ENCODE data around the gene PC. TPM values are rescaled to one million over a fixed set of nuclear protein-coding genes. Genes with fewer than 3 reads are reported as not detected.
A peak's percentile ranks its signal among the peaks of the same experiment; 100 is the strongest.

Gene PC
- total RNA-seq, 1 donor from 2014 or later, result 4.7 TPM

DNA sequence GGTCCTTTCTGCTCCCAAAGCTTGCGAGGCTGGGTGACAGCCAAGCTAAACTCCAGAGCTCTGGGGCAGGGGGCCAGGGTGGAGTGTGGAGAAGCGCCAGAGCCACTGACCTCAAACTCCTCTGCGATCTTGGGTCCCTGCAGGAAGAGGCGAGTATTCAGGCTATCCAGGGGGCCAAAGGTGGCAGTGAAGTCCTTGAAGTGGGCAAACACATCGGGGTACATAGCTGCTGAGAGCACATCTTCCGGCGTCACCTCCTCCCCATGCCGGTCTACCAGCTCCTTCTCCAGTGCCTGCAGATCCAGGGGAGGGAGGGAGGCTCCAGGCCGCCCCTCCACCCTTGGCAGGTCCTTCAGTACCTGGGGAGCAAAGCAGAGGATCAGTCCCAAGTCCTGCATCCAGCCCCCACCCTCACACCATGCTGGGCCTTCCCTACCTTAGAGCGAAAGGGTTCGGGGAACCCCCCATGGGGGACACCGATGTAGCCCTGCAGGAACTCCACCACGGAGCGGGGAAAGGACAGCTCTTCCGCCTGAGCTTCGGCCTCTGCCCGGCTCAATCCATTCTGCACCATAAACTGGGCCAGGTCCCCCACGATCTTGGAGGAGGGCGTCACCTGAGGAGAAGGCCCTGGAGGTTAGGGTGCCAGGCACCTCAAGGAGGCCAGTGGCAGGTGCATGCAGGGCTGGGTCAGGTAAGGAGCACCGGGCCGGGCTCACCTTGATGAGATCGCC lies 108.5 kb downstream of the PC start:
- DNase-seq (ENCODE audit: low read depth), result no peak
- TF ChIP-seq, protein P1, sequence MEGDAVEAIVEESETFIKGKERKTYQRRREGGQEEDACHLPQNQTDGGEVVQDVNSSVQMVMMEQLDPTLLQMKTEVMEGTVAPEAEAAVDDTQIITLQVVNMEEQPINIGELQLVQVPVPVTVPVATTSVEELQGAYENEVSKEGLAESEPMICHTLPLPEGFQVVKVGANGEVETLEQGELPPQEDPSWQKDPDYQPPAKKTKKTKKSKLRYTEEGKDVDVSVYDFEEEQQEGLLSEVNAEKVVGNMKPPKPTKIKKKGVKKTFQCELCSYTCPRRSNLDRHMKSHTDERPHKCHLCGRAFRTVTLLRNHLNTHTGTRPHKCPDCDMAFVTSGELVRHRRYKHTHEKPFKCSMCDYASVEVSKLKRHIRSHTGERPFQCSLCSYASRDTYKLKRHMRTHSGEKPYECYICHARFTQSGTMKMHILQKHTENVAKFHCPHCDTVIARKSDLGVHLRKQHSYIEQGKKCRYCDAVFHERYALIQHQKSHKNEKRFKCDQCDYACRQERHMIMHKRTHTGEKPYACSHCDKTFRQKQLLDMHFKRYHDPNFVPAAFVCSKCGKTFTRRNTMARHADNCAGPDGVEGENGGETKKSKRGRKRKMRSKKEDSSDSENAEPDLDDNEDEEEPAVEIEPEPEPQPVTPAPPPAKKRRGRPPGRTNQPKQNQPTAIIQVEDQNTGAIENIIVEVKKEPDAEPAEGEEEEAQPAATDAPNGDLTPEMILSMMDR (conservative IDR thresholded peaks at IDR 0.05; ENCODE audit: low read depth, low read length), result no peak
- H3K4me3 ChIP-seq (ENCODE audit: low read depth, low read length), result no peak overlapping the region

DNA sequence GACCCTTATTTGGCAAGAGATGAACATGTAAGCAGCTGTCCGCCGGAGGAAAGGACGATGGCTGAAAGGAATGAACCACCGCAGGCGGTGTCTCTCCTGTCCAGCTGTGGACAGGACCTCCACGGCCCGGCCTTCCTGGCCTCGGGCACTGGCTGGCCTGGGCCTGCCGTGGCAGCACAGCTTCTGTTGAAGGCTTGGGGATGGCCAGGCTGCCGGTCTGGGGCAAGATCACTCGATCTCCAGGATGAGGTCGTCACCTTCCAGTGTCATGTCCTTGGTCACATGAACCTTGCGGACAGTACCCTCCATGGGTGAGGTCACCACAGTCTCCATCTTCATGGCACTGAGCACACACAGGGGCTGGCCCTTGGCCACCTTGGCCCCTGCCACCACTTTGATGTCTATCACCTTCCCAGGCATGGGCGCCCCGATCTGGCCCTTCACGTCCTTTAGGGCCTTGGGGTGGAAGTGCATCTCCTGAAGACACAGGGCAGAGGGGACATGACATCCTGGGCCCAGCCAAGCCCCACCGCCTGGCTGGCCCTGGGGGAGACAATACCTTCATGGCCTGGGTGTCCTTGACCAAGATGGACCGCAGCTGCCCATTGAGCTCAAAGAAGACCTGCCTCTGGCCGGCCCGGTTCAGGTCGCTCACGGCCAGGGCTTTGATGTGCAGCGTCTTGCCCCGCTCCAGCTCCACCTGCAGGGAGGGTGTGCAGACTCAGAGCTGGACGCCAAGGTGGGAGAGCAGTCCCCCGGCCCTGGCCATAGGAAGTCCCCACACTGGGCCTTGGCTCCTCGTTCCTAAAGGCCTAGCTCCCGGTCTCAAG lies 109.3 kb downstream of the PC start:
- no peak for DNase-seq (ENCODE audit: low read depth)
- TF ChIP-seq, protein P1 (conservative IDR thresholded peaks at IDR 0.05; ENCODE audit: low read depth, low read length), result no peak
- H3K4me3 ChIP-seq (ENCODE audit: low read depth, low read length), result no peak overlapping the region

DNA sequence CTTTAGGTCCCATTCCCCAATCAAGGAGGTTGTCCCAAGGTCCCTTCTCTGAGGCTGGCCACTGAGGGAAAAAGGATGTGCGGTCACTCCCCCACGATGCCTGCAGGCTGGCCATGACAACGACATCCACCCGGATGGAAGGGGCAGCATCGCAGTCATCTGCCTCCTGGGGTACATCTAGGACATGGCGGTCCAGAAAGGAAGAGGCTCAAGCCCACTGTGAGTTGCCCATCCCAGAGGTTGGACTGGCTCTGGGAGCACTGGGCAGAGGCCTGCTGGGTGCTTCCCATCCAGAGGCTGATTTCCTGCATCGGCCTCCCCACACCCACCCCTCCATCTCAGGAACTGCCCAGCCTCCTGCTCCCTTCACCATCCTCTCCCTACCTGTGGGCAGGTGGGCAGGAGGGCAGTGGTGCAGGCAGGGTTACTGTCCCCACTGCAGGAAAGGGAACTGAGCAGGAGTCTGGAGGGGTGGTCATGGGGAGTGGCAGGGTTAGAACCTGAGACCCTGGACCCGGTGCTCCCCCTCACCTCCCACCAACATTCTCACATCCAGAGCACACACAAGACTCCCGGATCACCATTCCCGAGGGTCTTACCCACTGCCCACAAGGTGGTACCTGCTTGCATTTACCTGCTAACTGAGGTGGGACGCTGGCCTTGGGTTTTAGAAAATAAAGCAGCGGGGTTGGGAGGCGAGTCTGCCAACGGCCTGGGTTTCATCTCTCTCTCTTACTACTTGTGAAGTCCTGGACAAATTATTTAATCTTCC lies 110.5 kb downstream of the PC start:
- DNase-seq (ENCODE audit: low read depth), result no peak
- H3K4me3 ChIP-seq (ENCODE audit: low read depth, low read length), result no peak overlapping the region
- TF ChIP-seq, protein P1 (conservative IDR thresholded peaks at IDR 0.05; ENCODE audit: low read depth, low read length), result no peak

DNA sequence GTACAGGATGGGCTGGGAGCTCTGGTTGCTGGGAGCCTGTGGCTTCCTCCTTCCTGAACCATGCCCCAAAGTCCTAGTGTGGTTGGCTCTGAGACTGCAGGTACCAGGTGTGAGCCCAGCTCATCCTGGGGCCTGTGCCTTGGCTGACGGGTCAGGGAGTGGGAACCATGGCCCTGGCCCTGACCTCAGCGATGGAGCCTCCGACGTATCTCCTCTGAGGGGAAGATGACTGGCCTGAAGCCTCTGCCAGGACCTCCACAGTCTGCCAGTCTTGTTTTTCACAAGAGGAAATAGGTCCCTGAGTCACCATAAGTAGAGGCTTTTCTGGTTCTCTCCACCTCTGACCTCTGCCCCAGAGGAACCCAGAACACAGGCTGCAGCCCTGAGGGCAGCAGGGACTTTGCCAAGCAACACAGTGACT lies 111.5 kb downstream of the PC start:
- no peak for DNase-seq (ENCODE audit: low read depth)
- TF ChIP-seq, protein P1 (conservative IDR thresholded peaks at IDR 0.05; ENCODE audit: low read depth, low read length), result no peak
- H3K4me3 ChIP-seq (ENCODE audit: low read depth, low read length), result no peak overlapping the region

DNA sequence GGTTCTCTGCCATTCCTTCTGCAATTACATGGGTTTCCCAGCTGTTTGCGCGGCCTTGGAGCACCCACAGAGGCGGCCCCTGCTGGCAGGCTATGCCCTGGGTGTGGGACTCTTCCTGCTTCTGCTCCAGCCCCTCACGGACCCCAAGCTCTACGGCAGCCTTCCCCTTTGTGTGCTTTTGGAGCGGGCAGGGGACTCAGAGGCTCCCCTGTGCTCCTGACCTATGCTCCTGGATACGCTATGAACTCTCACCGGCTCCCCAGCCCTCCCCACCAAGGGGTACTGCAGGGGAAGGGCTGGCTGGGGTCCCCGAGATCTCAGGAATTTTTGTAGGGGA lies 112.3 kb downstream of the PC start:
- DNase-seq (ENCODE audit: low read depth), result no peak
- no peak overlapping the region for H3K4me3 ChIP-seq (ENCODE audit: low read depth, low read length)
- TF ChIP-seq, protein P1 (conservative IDR thresholded peaks at IDR 0.05; ENCODE audit: low read depth, low read length), result peak; percentile 8

DNA sequence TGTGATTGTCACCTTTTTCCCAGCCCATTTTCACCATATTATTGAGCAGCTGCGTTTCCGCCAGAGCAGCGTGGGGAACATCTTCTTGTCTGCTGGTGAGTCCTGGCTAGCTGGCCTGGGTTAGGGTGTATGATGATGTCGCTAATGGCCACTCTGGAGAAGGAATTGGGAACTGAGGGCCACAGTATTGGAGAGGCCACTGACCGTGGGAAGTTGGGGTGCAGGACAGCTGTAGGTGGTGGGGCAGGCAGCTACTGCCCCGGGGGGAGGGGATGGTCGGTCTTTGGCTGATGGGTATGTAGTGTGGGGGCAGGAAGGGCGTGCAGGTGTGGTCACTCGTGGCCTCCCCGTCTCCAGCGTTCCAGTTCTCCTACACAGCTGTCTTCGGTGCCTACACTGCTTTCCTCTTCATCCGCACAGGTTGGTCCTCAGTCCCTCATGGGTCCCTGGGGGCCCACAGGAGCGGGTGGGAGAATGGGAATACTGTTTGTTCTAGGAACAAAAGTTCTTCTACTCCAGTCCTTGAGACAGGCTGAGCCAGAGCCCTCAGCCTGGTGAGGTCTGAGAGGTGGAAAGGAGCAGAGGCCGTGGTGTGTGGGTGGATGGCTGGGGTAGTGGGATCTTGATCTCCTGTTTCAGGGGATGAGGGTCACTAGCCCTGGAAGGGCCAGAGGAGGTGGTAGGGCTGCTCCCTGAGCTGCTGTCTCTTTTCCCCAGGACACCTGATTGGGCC lies 112.9 kb downstream of the PC start:
- TF ChIP-seq, protein P1 (conservative IDR thresholded peaks at IDR 0.05; ENCODE audit: low read depth, low read length), result no peak
- no peak for DNase-seq (ENCODE audit: low read depth)
- no peak overlapping the region for H3K4me3 ChIP-seq (ENCODE audit: low read depth, low read length)

Measured in epithelial cell of proximal tubule (primary cell).